K562 (cell line): ENCODE results near the gene USP4. TPM values are rescaled to one million over a fixed set of nuclear protein-coding genes. Genes with fewer than 3 reads are reported as not detected.

Experiments
- ATF2 ChIP-seq: sonication (generic); formaldehyde crosslinking; IDR thresholded peaks from 2 replicates; pipeline ENCODE4 v1.8.1; 2022; ENCODE audit warnings: missing genetic modification reagents
- CREM ChIP-seq: IDR thresholded peaks from 2 replicates; pipeline ENCODE4 v1.6.1; 2014; ENCODE audit warnings: antibody characterized with exemption, low read depth
- EHMT2 ChIP-seq: fragments of 450-650 bp; IDR thresholded peaks from 2 replicates; pipeline ENCODE4 v1.6.1; 2018; ENCODE audit warnings: antibody characterized with exemption
- FOXP4 ChIP-seq: sonication (generic); formaldehyde crosslinking; IDR thresholded peaks from 2 replicates; pipeline ENCODE4 v1.8.0; 2022; ENCODE audit warnings: mild to moderate bottlenecking, missing genetic modification reagents, borderline replicate concordance
- MTA2 ChIP-seq: fragments of 450-650 bp; IDR thresholded peaks from 2 replicates; pipeline ENCODE4 v1.6.1; 2016; ENCODE audit warnings: low read depth
- SAFB ChIP-seq: fragments of 200-400 bp; formaldehyde crosslinking; IDR thresholded peaks from 2 replicates; pipeline ENCODE4 v1.6.1; 2017; ENCODE audit warnings: low read depth, low read length, borderline replicate concordance
- SLC30A9 ChIP-seq: fragments of 250-450 bp; sonication (Bioruptor Pico); IDR thresholded peaks from 2 replicates; pipeline ENCODE4 v1.8.0; 2022; ENCODE audit warnings: mild to moderate bottlenecking, moderate library complexity
- STAT5A ChIP-seq: IDR thresholded peaks from 2 replicates; pipeline ENCODE4 v1.6.1; 2012; ENCODE audit warnings: low read length, inconsistent platforms, borderline replicate concordance
- TEAD1 ChIP-seq, 2 experiments: fragments of 450-650 bp in 1 of 2; sonication (generic) in 1 of 2; formaldehyde crosslinking; IDR thresholded peaks; 2 replicates each; pipeline versions ENCODE4 v1.4.0 to v1.8.0; 2020 to 2022; ENCODE audit warnings: mild to moderate bottlenecking in 2 of 2, missing genetic modification reagents in 1 of 2
- ZNF134 ChIP-seq: fragments of 250-450 bp; sonication (Bioruptor Pico); conservative IDR thresholded peaks from 2 replicates; pipeline ENCODE4 v1.4.0; 2020
- ZNF444 ChIP-seq: fragments of 250-450 bp; sonication (Bioruptor Pico); IDR thresholded peaks from 2 replicates; pipeline ENCODE4 v1.4.0; 2020; ENCODE audit warnings: mild to moderate bottlenecking, moderate library complexity
- ZNF445 ChIP-seq: fragments of 250-450 bp; sonication (Bioruptor Pico); IDR thresholded peaks from 2 replicates; pipeline ENCODE4 v1.4.0; 2020; ENCODE audit warnings: low read depth, mild to moderate bottlenecking, moderate library complexity
- ZNF561 ChIP-seq: fragments of 450-650 bp; formaldehyde crosslinking; conservative IDR thresholded peaks from 2 replicates; pipeline ENCODE4 v1.4.0; 2020; ENCODE audit warnings: mild to moderate bottlenecking, moderate library complexity
- ZNF76 ChIP-seq: fragments of 250-450 bp; sonication (Bioruptor Pico); IDR thresholded peaks from 2 replicates; pipeline ENCODE4 v1.4.0; 2020; ENCODE audit warnings: mild to moderate bottlenecking, moderate library complexity, borderline replicate concordance
- polyA plus RNA-seq, 8 experiments: library from polyadenylated mRNA; depleted of rRNA in 4 of 8; stranded (reverse) in 5 of 8; unstranded in 3 of 8; fragments of >200 nt; fragmentation: Nextera tagmentation in 2 of 8; fragmentation: Illumina TruSeq in 1 of 8; extraction: Ambion mirVana in 2 of 8; extraction: Trizol in 1 of 8; gene quantifications; 2 replicates each; pipeline versions ENCODE4 v1.2.1 to v1.2.3, GENCODE V29; 2011 to 2014; ENCODE audit warnings: inconsistent platforms in 1 of 8, missing spikeins in 1 of 8
- total RNA-seq, 7 experiments: library from RNA; depleted of rRNA in 6 of 7; stranded (reverse); fragments of >200 nt in 6 of 7; fragmentation: Illumina TruSeq in 2 of 7; extraction: Trizol in 2 of 7; gene quantifications; 2 replicates each; pipeline versions ENCODE4 v1.2.1 to v1.2.3, GENCODE V29; 2011 to 2021; ENCODE audit warnings: low replicate concordance in 1 of 7
- TF ChIP-seq, protein P1 (sequence below): sonication (generic); formaldehyde crosslinking; IDR thresholded peaks from 2 replicates; pipeline ENCODE4 v1.8.1; 2023; ENCODE audit warnings: mild to moderate bottlenecking, missing genetic modification reagents
- TF ChIP-seq, protein P2 (sequence below): fragments of 450-650 bp; IDR thresholded peaks from 2 replicates; pipeline ENCODE4 v1.6.1; 2017; ENCODE audit warnings: antibody characterized with exemption
- TF ChIP-seq, protein P3 (sequence below): fragments of 450-650 bp; conservative IDR thresholded peaks from 2 replicates; pipeline ENCODE4 v1.6.1; 2016; ENCODE audit warnings: missing genetic modification characterization, low read depth, mild to moderate bottlenecking, control low read depth, missing compliant biosample characterization

The USP4 gene
- total and polyA plus RNA-seq, 9 of the 15 experiments (the other 6 are each of a cell fraction or from before 2014, with no cell fraction given) = 11.8 to 40.4 (median 22.9) TPM

DNA sequence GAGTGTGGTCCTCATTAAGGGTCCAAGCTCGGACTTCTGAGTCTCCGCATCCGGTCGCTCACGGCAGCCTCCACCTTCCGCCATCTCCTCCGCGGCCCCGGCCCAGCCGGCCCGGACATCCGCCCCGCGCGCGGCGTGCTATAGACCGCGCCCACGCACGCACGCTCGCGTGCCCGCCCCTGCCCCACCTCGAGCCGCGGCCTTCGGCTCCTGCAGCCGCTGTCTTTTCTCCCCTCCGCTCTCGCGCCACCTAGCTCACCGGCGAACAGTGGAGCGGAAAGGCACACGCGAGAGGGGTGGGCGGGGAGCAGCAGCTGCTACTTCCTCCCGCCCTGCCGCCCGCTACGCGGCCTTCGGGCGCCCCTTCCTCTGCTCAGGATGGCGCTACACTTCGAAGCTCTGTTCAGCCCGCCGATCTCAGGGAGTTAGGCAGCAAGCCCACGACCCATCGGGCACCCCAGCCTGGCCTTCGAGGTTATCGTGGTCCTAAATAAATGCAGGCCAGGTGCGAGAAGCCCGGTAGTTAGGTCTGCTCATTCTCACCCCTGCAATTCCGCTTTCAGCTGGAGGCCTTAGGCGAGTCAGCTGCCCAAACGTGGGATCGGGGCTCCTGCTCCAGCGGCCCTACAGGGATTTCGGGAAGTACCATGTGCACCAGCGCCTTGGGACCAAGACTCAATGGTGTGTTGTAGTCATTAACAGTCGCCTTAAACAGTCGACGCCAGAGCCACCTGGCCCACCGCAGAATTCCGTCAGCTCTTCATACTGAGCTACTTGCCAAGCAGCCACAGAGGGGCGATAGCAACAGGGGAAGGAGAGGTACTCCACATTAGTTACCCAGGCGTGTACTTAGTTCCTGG is at the start of gene USP4 (continued):
- TF ChIP-seq EHMT2 (no peak), ZNF561 (no peak), ZNF445 (CRISPR knock-in tag) (no peak), SAFB (peak; percentile 92), CREM (peak; percentile 74), ATF2 (CRISPR knock-in tag) (no peak), MTA2 (no peak), FOXP4 (peak; percentile 65; the same call in 1 of the 2 replicates), TEAD1 (CRISPR knock-in tag; IDR thresholded peaks at IDR 0.05) (peak in 1 of 2 experiments; percentile 77; a peak in 2 of 4 replicates), STAT5A (no peak), ZNF134 (peak; percentile 48; the same call in 1 of the 2 replicates), ZNF444 (CRISPR knock-in tag) (no peak), ZNF76 (CRISPR knock-in tag) (no peak), SLC30A9 (no peak)
- TF ChIP-seq, protein P1, sequence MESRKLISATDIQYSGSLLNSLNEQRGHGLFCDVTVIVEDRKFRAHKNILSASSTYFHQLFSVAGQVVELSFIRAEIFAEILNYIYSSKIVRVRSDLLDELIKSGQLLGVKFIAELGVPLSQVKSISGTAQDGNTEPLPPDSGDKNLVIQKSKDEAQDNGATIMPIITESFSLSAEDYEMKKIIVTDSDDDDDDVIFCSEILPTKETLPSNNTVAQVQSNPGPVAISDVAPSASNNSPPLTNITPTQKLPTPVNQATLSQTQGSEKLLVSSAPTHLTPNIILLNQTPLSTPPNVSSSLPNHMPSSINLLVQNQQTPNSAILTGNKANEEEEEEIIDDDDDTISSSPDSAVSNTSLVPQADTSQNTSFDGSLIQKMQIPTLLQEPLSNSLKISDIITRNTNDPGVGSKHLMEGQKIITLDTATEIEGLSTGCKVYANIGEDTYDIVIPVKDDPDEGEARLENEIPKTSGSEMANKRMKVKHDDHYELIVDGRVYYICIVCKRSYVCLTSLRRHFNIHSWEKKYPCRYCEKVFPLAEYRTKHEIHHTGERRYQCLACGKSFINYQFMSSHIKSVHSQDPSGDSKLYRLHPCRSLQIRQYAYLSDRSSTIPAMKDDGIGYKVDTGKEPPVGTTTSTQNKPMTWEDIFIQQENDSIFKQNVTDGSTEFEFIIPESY = peak; percentile 67
- TF ChIP-seq, protein P2, sequence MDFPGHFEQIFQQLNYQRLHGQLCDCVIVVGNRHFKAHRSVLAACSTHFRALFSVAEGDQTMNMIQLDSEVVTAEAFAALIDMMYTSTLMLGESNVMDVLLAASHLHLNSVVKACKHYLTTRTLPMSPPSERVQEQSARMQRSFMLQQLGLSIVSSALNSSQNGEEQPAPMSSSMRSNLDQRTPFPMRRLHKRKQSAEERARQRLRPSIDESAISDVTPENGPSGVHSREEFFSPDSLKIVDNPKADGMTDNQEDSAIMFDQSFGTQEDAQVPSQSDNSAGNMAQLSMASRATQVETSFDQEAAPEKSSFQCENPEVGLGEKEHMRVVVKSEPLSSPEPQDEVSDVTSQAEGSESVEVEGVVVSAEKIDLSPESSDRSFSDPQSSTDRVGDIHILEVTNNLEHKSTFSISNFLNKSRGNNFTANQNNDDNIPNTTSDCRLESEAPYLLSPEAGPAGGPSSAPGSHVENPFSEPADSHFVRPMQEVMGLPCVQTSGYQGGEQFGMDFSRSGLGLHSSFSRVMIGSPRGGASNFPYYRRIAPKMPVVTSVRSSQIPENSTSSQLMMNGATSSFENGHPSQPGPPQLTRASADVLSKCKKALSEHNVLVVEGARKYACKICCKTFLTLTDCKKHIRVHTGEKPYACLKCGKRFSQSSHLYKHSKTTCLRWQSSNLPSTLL = no peak
- TF ChIP-seq, protein P3, sequence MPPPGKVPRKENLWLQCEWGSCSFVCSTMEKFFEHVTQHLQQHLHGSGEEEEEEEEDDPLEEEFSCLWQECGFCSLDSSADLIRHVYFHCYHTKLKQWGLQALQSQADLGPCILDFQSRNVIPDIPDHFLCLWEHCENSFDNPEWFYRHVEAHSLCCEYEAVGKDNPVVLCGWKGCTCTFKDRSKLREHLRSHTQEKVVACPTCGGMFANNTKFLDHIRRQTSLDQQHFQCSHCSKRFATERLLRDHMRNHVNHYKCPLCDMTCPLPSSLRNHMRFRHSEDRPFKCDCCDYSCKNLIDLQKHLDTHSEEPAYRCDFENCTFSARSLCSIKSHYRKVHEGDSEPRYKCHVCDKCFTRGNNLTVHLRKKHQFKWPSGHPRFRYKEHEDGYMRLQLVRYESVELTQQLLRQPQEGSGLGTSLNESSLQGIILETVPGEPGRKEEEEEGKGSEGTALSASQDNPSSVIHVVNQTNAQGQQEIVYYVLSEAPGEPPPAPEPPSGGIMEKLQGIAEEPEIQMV (tag) = no peak
